ENCODE data around the gene TECR. TPM values are rescaled to one million over a fixed set of nuclear protein-coding genes. Genes with fewer than 3 reads are reported as not detected.

The TECR gene
- total and polyA plus RNA-seq, 2 of the 13 experiments (the other 11 are each of a cell fraction or from before 2014, with no cell fraction given), result 54.9 to 121 TPM

- TF ChIP-seq TOPORS (CRISPR knock-in tag; IDR thresholded peaks at IDR 0.05) (no peak), TARDBP (CRISPR knock-in tag; IDR thresholded peaks at IDR 0.05) (peak; percentile 53; the same call in 1 of the 2 replicates), YEATS4 (CRISPR knock-in tag; IDR thresholded peaks at IDR 0.05; ENCODE audit: borderline replicate concordance) (no peak), PHF21A (CRISPR knock-in tag; IDR thresholded peaks at IDR 0.05) (peak; percentile 66; the same call in 1 of the 2 replicates), CC2D1A (CRISPR knock-in tag; IDR thresholded peaks at IDR 0.05) (no peak), RNF2 (conservative IDR thresholded peaks at IDR 0.05; ENCODE audit: low read depth) (no peak), GFI1 (CRISPR knock-in tag; IDR thresholded peaks at IDR 0.05; ENCODE audit: borderline replicate concordance) (no peak), ZNF740 (CRISPR knock-in tag; IDR thresholded peaks at IDR 0.05) (0 out of 2 replicates have a peak, but pooled peaks have one; percentile 8), BORCS8-MEF2B (CRISPR knock-in tag; IDR thresholded peaks at IDR 0.05) (no peak), FOXO1 (CRISPR knock-in tag; IDR thresholded peaks at IDR 0.05) (0 out of 2 replicates have a peak, but pooled peaks have one; percentile 52), EZH2 (conservative IDR thresholded peaks at IDR 0.05; ENCODE audit: low read depth, low read length) (no peak), SMAD1 (CRISPR knock-in tag; IDR thresholded peaks at IDR 0.05; ENCODE audit: borderline replicate concordance, low read depth) (no peak), IRF9 (CRISPR knock-in tag; IDR thresholded peaks at IDR 0.05; ENCODE audit: borderline replicate concordance) (0 out of 2 replicates have a peak, but pooled peaks have one; percentile 55), ZNF709 (CRISPR knock-in tag; IDR thresholded peaks at IDR 0.05) (no peak), USF2 (IDR thresholded peaks at IDR 0.05; ENCODE audit: low read depth, low read length) (no peak), USF2 (CRISPR knock-in tag; IDR thresholded peaks at IDR 0.05; ENCODE audit: borderline replicate concordance) (no peak), RARA (CRISPR knock-in tag; IDR thresholded peaks at IDR 0.05) (peak; percentile 86), RBFOX2 (IDR thresholded peaks at IDR 0.05; ENCODE audit: low read depth, low read length) (no peak), PRDM4 (CRISPR knock-in tag; IDR thresholded peaks at IDR 0.05; ENCODE audit: borderline replicate concordance) (no peak), PHF5A (CRISPR knock-in tag; IDR thresholded peaks at IDR 0.05; ENCODE audit: low read depth, unreplicated experiment) (no peak), E2F5 (CRISPR knock-in tag; conservative IDR thresholded peaks at IDR 0.05) (no peak), ATF1 (CRISPR knock-in tag; IDR thresholded peaks at IDR 0.05) (no peak), HCFC1 (IDR thresholded peaks at IDR 0.05; ENCODE audit: low read depth, low read length) (no peak)
Observed at GRCh38 chr19:14519860-14520407, 9.5 kb upstream of the TECR start (continued).
